Endothelial cell of umbilical vein (primary cell): ENCODE measurements around the gene JHY. TPM values are rescaled to one million over a fixed set of nuclear protein-coding genes. Genes with fewer than 3 reads are reported as not detected.

Experiments
- BruUV-seq: library from RNA; stranded (reverse); fragments of 400-500 nt; replicated peaks from 2 replicates; lab custom pipeline; 2021; lab: Mats Ljungman, UMichigan
- CTCF ChIA-PET: fragments of 300-600, 350-600 bp; sonication (Branson Sonifier 250); formaldehyde crosslinking; loops from one replicate; lab custom pipeline; 2021; ENCODE audit warnings: antibody characterized with exemption, inconsistent platforms; lab: Charles Lee
- POLR2A ChIA-PET: fragments of 300-600, 350-600 bp; sonication (Branson Sonifier 250); formaldehyde crosslinking; loops from one replicate; lab custom pipeline; 2021; ENCODE audit warnings: antibody characterized with exemption, inconsistent platforms; lab: Charles Lee
- DNase-seq: peaks from one replicate; pipeline ENCODE4 v3.0.0-alpha.2; 2011; ENCODE audit warnings: low read depth, low spot score
- FAIRE-seq: peaks from 2 replicates; lab custom pipeline; 2011; peaks lifted over from hg19 to GRCh38; lab: Jason Lieb, UNC
- H2AFZ ChIP-seq: 2 replicates; pipeline ENCODE4 v1.6.0; 2012; ENCODE audit warnings: low read depth, low read length, control low read depth, inconsistent platforms
- H3K27ac ChIP-seq: 2 replicates; pipeline ENCODE4 v1.5.1; 2011; ENCODE audit warnings: low read depth, mild to moderate bottlenecking, control low read depth, low read length, moderate library complexity; ENCODE audit not compliant: insufficient read depth
- H3K27me3 ChIP-seq, 2 experiments: 2 replicates each; pipeline versions ENCODE4 v1.6.0 to v1.6.1; 2011; ENCODE audit warnings: low read length in 2 of 2, mixed read lengths in 1 of 2; ENCODE audit not compliant: control insufficient read depth in 2 of 2, insufficient read depth in 2 of 2
- H3K36me3 ChIP-seq, 2 experiments: 2 replicates in 1 of 2; 3 replicates in 1 of 2; pipeline ENCODE4 v1.5.1; 2011; ENCODE audit warnings: low read length in 2 of 2, mild to moderate bottlenecking in 1 of 2, moderate library complexity in 1 of 2; ENCODE audit not compliant: control insufficient read depth in 2 of 2, insufficient read depth in 2 of 2; ENCODE audit errors: extremely low read depth in 1 of 2
- H3K4me1 ChIP-seq: 3 replicates; pipeline ENCODE4 v1.5.1; 2011; ENCODE audit warnings: mild to moderate bottlenecking, low read length; ENCODE audit not compliant: control insufficient read depth, insufficient read depth; ENCODE audit errors: extremely low read depth
- H3K4me2 ChIP-seq: 2 replicates; pipeline ENCODE4 v1.6.1; 2011; ENCODE audit warnings: low read length, control low read depth, mixed read lengths; ENCODE audit not compliant: insufficient read depth
- H3K4me3 ChIP-seq, 3 experiments: fragments of 200-600 bp in 1 of 3; sonication (generic), shearing (Covaris generic) in 1 of 3; replicated peaks in 1 of 3; 2 replicates each; pipeline ENCODE4 v1.5.1; 2011 to 2016; ENCODE audit warnings: control low read depth in 3 of 3, low read length in 3 of 3, mild to moderate bottlenecking in 2 of 3, inconsistent platforms in 1 of 3, low read depth in 1 of 3, moderate library complexity in 1 of 3; ENCODE audit not compliant: insufficient read depth in 1 of 3
- H3K79me2 ChIP-seq: 2 replicates; pipeline ENCODE4 v1.6.0; 2012; ENCODE audit warnings: low read length, inconsistent platforms; ENCODE audit not compliant: control insufficient read depth, insufficient read depth
- H3K9ac ChIP-seq: replicated peaks from 2 replicates; pipeline ENCODE3; 2011; ENCODE audit warnings: low read length, control low read depth; ENCODE audit not compliant: insufficient read depth; ENCODE audit errors: extremely low read depth
- H3K9me1 ChIP-seq: replicated peaks from 3 replicates; pipeline ENCODE4 v1.6.0; 2011; ENCODE audit warnings: mild to moderate bottlenecking, low read length; ENCODE audit not compliant: control insufficient read depth, insufficient read depth; ENCODE audit errors: extremely low read depth
- H3K9me3 ChIP-seq: replicated peaks from 2 replicates; pipeline ENCODE4 v1.5.1; 2012; ENCODE audit warnings: low read length, inconsistent platforms; ENCODE audit not compliant: control insufficient read depth, insufficient read depth
- H4K20me1 ChIP-seq: replicated peaks from 2 replicates; pipeline ENCODE3; 2011; ENCODE audit warnings: mild to moderate bottlenecking, low read length; ENCODE audit not compliant: control insufficient read depth, insufficient read depth; ENCODE audit errors: extremely low read depth
- EZH2 ChIP-seq: IDR thresholded peaks from 2 replicates; pipeline ENCODE4 v1.6.1; 2012; ENCODE audit warnings: borderline replicate concordance, low read depth, mild to moderate bottlenecking, moderate library complexity, low read length, inconsistent platforms; ENCODE audit not compliant: severe bottlenecking
- FOS ChIP-seq: IDR thresholded peaks from 2 replicates; pipeline ENCODE4 v1.6.1; 2011; ENCODE audit warnings: mild to moderate bottlenecking, low read length, moderate library complexity, borderline replicate concordance; ENCODE audit not compliant: insufficient read depth
- GATA2 ChIP-seq: IDR thresholded peaks from 2 replicates; pipeline ENCODE4 v1.7.0; 2011; ENCODE audit warnings: low read depth, mild to moderate bottlenecking, moderate library complexity, mixed read lengths, low read length; ENCODE audit not compliant: insufficient read length, insufficient read depth
- MYC ChIP-seq: IDR thresholded peaks from one replicate; pipeline ENCODE4 v1.6.1; 2011; ENCODE audit warnings: mild to moderate bottlenecking, low read depth, low read length
- POLR2A ChIP-seq: IDR thresholded peaks from 2 replicates; pipeline ENCODE4 v1.6.1; 2012; ENCODE audit warnings: low read depth, mild to moderate bottlenecking, control low read depth, low read length
- dilution Hi-C: fragments of 300-500 bp; cut with MboI; formaldehyde crosslinking; loops from one replicate; pipeline ENCODE4 v1.15.0; 2019; ENCODE audit warnings: low sequenced_read_pairs; ENCODE audit not compliant: extremely low pct_ligation_motif_present
- intact Hi-C: fragments of 100-400 bp; cut with micrococcal nuclease; formaldehyde crosslinking; loops from one replicate; pipeline ENCODE4 v1.10.0; 2022
- polyA plus RNA-seq, 4 experiments: library from polyadenylated mRNA; depleted of rRNA in 3 of 4; stranded (reverse) in 3 of 4; unstranded in 1 of 4; fragments of >200 nt; gene quantifications; 2 replicates each; pipeline versions ENCODE4 v1.2.1 to v1.2.3, GENCODE V29; 2011 to 2012; ENCODE audit warnings: missing spikeins in 1 of 4
- total RNA-seq: library from RNA; stranded (reverse); gene quantifications from 2 replicates; pipeline ENCODE4 v1.2.3, GENCODE V29; 2021
- TF ChIP-seq, protein P1 (sequence below): IDR thresholded peaks from 2 replicates; pipeline ENCODE4 v1.6.1; 2011; ENCODE audit not compliant: insufficient read depth, insufficient read length

Gene JHY
- total and polyA plus RNA-seq, 2 donors (not counting 3 experiments of a cell fraction or from before 2014, with no cell fraction given): 1.8 to 3.9 TPM

DNA sequence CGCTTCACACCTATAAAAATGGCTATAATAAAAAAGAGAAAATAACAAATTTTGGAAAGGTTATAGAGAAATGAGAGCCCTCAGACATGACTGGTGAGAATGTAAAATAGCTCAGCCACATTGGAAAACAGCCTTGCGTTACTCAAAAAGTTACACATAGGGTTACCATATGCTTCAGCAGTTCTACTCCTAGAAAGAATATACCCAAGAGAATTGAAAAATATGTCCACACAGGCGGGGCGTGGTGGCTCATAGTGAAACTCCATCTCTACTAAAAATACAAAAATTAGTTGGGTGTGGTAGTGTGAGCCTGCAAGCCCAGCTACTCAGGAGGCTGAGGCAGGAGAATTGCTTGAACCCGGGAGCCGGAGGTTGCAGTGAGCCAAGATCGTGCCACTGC is 7.6 kb upstream of the JHY start:
- intact Hi-C loops (loop anchor here (10.0 kb wide), 1 partner anchor 550 kb away; no protein-coding TSS in a partner anchor), dilution Hi-C loops (no loop called here)
- no peak overlapping the region for H3K27ac ChIP-seq
- no peaks in the 10 kb centered on the region for H3K9me1 ChIP-seq
- no peak overlapping the region for H3K4me2 ChIP-seq
- ChIA-PET POLR2A (no interaction called here), CTCF (interaction anchor here (1.0 to 4.1 kb wide), 5 partner anchors 11 to 159 kb away, joined by 3 to 27 read pairs (median 3); no protein-coding TSS in a partner anchor)
- no peak overlapping the region for H2AFZ ChIP-seq
- no peak for TF ChIP-seq EZH2
- TF ChIP-seq, protein P1, sequence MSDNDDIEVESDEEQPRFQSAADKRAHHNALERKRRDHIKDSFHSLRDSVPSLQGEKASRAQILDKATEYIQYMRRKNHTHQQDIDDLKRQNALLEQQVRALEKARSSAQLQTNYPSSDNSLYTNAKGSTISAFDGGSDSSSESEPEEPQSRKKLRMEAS: no peak
- TF ChIP-seq FOS: no peak
- H3K9me3 ChIP-seq: no peaks in the 10 kb centered on the region
- DNase-seq (no peak), FAIRE-seq (no peak)
- peaks cover 2 to 4% of the 10 kb centered on the region in 2 experiments for H3K27me3 ChIP-seq
- no peak overlapping the region for H3K4me3 ChIP-seq
- H3K4me1 ChIP-seq: no peaks in the 10 kb centered on the region
- H3K79me2 ChIP-seq: no peaks in the 10 kb centered on the region
- H4K20me1 ChIP-seq: no peaks in the 10 kb centered on the region
- BruUV-seq: no TSS peak
- no peak overlapping the region for H3K9ac ChIP-seq
- no peaks in the 10 kb centered on the region for H3K36me3 ChIP-seq

DNA sequence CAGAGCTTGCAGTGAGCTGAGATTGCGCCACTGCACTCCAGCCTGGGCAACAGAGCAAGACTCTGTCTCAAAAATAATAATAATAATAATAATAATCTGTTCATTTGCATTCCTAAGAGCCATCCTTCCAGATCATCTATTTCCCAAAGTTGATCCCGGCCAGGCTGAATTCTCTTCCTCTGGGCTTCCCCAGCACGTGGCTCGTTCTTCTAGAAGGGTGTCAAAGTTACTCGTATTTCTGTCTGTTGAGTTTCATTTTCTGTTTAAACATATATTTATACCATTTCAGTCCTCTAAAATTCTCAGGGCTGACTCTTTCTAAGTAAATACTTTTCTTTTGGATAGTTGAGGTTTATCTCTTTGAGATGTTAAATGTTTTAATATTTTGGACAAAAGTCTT is 4.8 kb upstream of the JHY start:
- no peak overlapping the region for H3K4me3 ChIP-seq
- H3K9me1 ChIP-seq: no peaks in the 10 kb centered on the region
- no peak overlapping the region for H3K9ac ChIP-seq
- H3K27ac ChIP-seq: no peak overlapping the region
- dilution Hi-C loops: no loop called here
- TF ChIP-seq MYC (no peak), POLR2A (no peak), GATA2 (no peak)
- H3K4me2 ChIP-seq: no peak overlapping the region
- H3K79me2 ChIP-seq: no peaks in the 10 kb centered on the region
- intact Hi-C loops: loop anchor here (10.0 kb wide), 1 partner anchor 547 kb away; no protein-coding TSS in a partner anchor
- DNase-seq: no peak
- CTCF ChIA-PET: interaction anchor here (1.2 to 3.8 kb wide), 3 partner anchors 14 to 176 kb away, joined by 3 to 39 read pairs (median 32); no protein-coding TSS in a partner anchor
- POLR2A ChIA-PET: no interaction called here
- no peak for FAIRE-seq
- H3K27me3 ChIP-seq: peaks cover 2 to 4% of the 10 kb centered on the region in 2 experiments
- no peaks in the 10 kb centered on the region for H3K4me1 ChIP-seq
- H4K20me1 ChIP-seq: no peaks in the 10 kb centered on the region
- no peaks in the 10 kb centered on the region for H3K9me3 ChIP-seq
- H3K36me3 ChIP-seq: no peaks in the 10 kb centered on the region
- H2AFZ ChIP-seq: no peak overlapping the region
- BruUV-seq: no TSS peak
